Smooth muscle cell (in vitro differentiated cells): ENCODE data around the gene HOXA3. TPM values are rescaled to one million over a fixed set of nuclear protein-coding genes. Genes with fewer than 3 reads are reported as not detected.

Experiments used
- DNase-seq: peaks from one replicate; lab custom pipeline; 2025; ENCODE audit not compliant: unreplicated experiment; lab: John Stamatoyannopoulos, UW
- H2AFZ ChIP-seq: fragments of 200-600 bp; sonication (generic); 2 replicates; pipeline ENCODE4 v1.6.0; 2016; ENCODE audit warnings: antibody characterized with exemption, low read depth, mild to moderate bottlenecking
- H3F3A ChIP-seq: fragments of 200-600 bp; sonication (generic); 2 replicates; pipeline ENCODE4 v1.6.0; 2017; ENCODE audit warnings: antibody characterized with exemption, low read depth
- H3K27ac ChIP-seq: fragments of 200-600 bp; sonication (generic); 2 replicates; pipeline ENCODE4 v1.5.1; 2016; ENCODE audit warnings: low read depth, mild to moderate bottlenecking
- H3K27me3 ChIP-seq: fragments of 200-600 bp; sonication (generic); 2 replicates; pipeline ENCODE4 v1.6.1; 2016; ENCODE audit warnings: low read depth, mild to moderate bottlenecking
- H3K36me3 ChIP-seq: fragments of 200-600 bp; sonication (generic); 2 replicates; pipeline ENCODE4 v1.5.1; 2016; ENCODE audit warnings: low read depth
- H3K4me1 ChIP-seq: fragments of 200-600 bp; sonication (generic); 2 replicates; pipeline ENCODE4 v1.5.1; 2016; ENCODE audit warnings: low read depth
- H3K4me2 ChIP-seq: fragments of 200-600 bp; sonication (generic); 2 replicates; pipeline ENCODE4 v1.6.0; 2016; ENCODE audit warnings: mild to moderate bottlenecking
- H3K4me3 ChIP-seq: fragments of 200-600 bp; sonication (generic); 2 replicates; pipeline ENCODE4 v1.5.1; 2016; ENCODE audit warnings: mild to moderate bottlenecking
- H3K79me2 ChIP-seq: fragments of 200-600 bp; sonication (generic); 2 replicates; pipeline ENCODE4 v1.6.0; 2016; ENCODE audit warnings: low read depth, mild to moderate bottlenecking
- H3K9ac ChIP-seq: fragments of 200-600 bp; sonication (generic); 2 replicates; pipeline ENCODE4 v1.6.0; 2016; ENCODE audit warnings: low read depth
- H3K9me3 ChIP-seq: fragments of 200-600 bp; sonication (generic); replicated peaks from 2 replicates; pipeline ENCODE4 v1.5.1; 2016; ENCODE audit warnings: low read depth
- H4K20me1 ChIP-seq: fragments of 200-600 bp; sonication (generic); 2 replicates; pipeline ENCODE4 v1.6.0; 2016; ENCODE audit warnings: low read depth
- WGBS: methylation state at CpG from one replicate; pipeline ENCODE4 v1.1.7; 2016; ENCODE audit warnings: low lambda C conversion rate; 5-methylcytosine and 5-hydroxymethylcytosine counted together
- polyA plus RNA-seq: library from polyadenylated mRNA; unstranded; fragments of >200 nt; fragmentation: Nextera tagmentation; extraction: Ambion mirVana; gene quantifications from 2 replicates; pipeline ENCODE4 v1.2.1, GENCODE V29; 2016
- total RNA-seq: library from RNA; depleted of rRNA; stranded (reverse); fragments of >200 nt; gene quantifications from 2 replicates; pipeline ENCODE4 v1.2.3, GENCODE V29; 2014
- TF ChIP-seq, protein P1 (sequence below): fragments of 200-600 bp; sonication (generic); IDR thresholded peaks from 2 replicates; pipeline ENCODE4 v1.5.1; 2017; ENCODE audit warnings: borderline replicate concordance, mild to moderate bottlenecking, antibody characterized with exemption; ENCODE audit not compliant: insufficient read depth, poor library complexity, severe bottlenecking

HOXA3 gene
- total and polyA plus RNA-seq, 2 experiments from 2014 or later: 0.13 to 0.31 TPM

DNA sequence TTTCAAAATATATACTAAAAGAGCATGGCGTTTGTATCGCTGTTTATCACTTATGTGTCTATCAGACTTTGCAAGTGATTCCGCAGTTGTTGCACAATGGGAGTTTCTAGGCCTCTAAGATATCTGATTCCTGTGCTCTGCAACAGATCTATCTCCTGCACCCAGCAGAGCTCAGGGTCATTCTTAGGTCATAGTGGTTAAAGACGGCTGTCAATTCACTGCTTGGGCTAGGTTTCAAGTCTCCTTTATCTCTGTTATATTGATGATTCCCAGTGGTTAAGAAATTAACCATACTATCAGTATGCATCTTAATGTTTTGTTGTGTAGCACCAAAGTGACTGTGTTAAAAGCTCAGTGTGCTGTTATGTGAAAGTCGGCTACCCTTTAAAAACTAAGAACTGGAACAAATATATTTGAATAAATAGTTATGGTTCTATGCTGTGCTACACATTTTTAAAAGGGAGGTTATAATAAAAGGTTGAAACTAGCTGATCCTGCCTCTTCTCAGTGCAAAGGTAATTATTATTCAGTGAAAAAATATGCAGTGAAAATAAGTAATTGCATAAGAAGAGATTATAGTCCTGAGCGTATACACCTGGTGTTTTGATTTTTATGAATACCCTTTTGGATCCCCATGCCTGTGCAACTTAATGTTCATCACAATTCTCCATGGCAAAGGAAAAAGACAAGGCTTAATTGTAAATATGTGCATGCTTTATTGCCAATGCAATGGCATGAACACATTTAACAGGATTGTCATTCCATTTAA is 80.6 kb downstream of the HOXA3 start:
- no peaks in the 10 kb centered on the region for H3K79me2 ChIP-seq
- TF ChIP-seq, protein P1, sequence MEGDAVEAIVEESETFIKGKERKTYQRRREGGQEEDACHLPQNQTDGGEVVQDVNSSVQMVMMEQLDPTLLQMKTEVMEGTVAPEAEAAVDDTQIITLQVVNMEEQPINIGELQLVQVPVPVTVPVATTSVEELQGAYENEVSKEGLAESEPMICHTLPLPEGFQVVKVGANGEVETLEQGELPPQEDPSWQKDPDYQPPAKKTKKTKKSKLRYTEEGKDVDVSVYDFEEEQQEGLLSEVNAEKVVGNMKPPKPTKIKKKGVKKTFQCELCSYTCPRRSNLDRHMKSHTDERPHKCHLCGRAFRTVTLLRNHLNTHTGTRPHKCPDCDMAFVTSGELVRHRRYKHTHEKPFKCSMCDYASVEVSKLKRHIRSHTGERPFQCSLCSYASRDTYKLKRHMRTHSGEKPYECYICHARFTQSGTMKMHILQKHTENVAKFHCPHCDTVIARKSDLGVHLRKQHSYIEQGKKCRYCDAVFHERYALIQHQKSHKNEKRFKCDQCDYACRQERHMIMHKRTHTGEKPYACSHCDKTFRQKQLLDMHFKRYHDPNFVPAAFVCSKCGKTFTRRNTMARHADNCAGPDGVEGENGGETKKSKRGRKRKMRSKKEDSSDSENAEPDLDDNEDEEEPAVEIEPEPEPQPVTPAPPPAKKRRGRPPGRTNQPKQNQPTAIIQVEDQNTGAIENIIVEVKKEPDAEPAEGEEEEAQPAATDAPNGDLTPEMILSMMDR: no peak
- H3K4me1 ChIP-seq: no peaks in the 10 kb centered on the region
- no peak overlapping the region for H3K4me2 ChIP-seq
- H3K27me3 ChIP-seq: no peaks in the 10 kb centered on the region
- H3F3A ChIP-seq: no peaks in the 10 kb centered on the region
- H2AFZ ChIP-seq: no peak overlapping the region
- no peaks in the 10 kb centered on the region for H4K20me1 ChIP-seq
- H3K27ac ChIP-seq: no peak overlapping the region
- no peaks in the 10 kb centered on the region for H3K9me3 ChIP-seq
- H3K4me3 ChIP-seq: no peak overlapping the region
- DNase-seq: no peak
- no peaks in the 10 kb centered on the region for H3K36me3 ChIP-seq
- WGBS: 77% methylated on average over 6 of the region's 6 CpGs
- no peak overlapping the region for H3K9ac ChIP-seq

DNA sequence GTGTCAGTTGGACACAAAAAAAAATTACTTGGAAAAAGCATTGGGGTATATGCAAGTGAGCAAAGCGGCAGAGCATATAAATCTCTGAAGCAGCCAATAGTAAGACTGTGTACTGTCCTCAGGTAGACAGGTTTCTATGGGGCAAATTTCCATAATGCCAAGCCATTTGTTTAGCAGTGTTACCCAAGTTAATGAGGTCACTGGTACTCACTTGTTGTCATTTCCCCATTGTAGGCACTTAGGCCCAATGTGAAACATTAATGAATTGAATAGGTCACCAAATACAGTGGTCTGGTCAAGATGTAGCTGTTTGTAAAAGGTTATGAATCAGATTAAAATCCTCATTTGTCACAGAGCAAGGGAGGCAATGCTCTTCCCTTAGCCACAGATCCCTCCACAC is 84.1 kb downstream of the HOXA3 start:
- H3K27ac ChIP-seq: no peak overlapping the region
- H2AFZ ChIP-seq: no peak overlapping the region
- H3K79me2 ChIP-seq: no peaks in the 10 kb centered on the region
- H3K36me3 ChIP-seq: no peaks in the 10 kb centered on the region
- WGBS: 97% methylated on average over 1 of the region's 1 CpG
- TF ChIP-seq, protein P1: no peak
- H3K9me3 ChIP-seq: no peaks in the 10 kb centered on the region
- DNase-seq: no peak
- H3K27me3 ChIP-seq: no peaks in the 10 kb centered on the region
- no peak overlapping the region for H3K9ac ChIP-seq
- no peak overlapping the region for H3K4me2 ChIP-seq
- H3K4me1 ChIP-seq: no peaks in the 10 kb centered on the region
- no peaks in the 10 kb centered on the region for H3F3A ChIP-seq
- H4K20me1 ChIP-seq: no peaks in the 10 kb centered on the region
- no peak overlapping the region for H3K4me3 ChIP-seq

DNA sequence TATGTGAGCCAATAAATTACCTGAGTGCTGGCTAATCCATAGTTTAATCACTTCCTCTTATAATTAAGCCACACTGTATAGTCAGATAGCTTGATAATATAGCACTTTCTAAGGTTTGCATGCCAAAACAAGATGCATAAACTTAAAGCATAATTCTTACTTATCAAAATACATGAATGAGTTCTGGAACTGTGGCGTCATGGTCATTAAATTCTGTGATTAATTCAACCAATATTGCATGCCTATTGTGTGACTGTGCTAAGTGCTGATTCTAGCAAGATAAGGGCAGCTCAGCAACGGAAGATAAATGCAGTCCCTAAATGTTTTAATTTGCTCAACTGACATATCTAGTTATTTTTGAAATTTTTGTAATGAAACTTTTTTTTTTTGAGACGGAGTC is 86.2 kb downstream of the HOXA3 start:
- Histone ChIP-seq H2AFZ (no peak overlapping the region), H3K4me3 (no peak overlapping the region), H4K20me1 (no peaks in the 10 kb centered on the region), H3K9me3 (no peaks in the 10 kb centered on the region), H3K79me2 (no peaks in the 10 kb centered on the region), H3K4me1 (no peaks in the 10 kb centered on the region), H3K27ac (no peak overlapping the region), H3K9ac (no peak overlapping the region), H3F3A (no peaks in the 10 kb centered on the region), H3K4me2 (no peak overlapping the region), H3K36me3 (no peaks in the 10 kb centered on the region), H3K27me3 (no peaks in the 10 kb centered on the region)
- DNase-seq: no peak
- WGBS: 76% methylated on average over 3 of the region's 3 CpGs
- TF ChIP-seq, protein P1: no peak

DNA sequence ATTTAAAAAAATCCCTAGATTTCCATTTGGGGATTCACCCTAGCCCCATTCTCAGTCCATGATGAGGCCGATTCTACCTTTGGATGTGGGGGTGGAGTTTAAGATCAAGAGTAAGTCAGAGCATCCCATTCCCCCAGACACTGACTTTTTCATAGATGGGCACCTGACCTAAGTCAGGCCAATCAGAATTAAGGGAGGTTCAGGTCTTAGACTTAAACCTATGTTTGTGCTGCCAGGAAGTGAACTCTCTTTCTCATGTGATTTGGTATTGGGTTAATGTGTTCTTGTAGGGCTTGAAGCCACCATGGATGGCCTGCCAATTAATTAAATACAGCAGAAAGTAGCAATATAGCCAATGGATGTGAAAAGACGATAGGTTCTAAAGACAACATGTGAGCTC is 86.7 kb downstream of the HOXA3 start:
- no peaks in the 10 kb centered on the region for H4K20me1 ChIP-seq
- H3K9ac ChIP-seq: no peak overlapping the region
- H3K4me3 ChIP-seq: no peak overlapping the region
- no peaks in the 10 kb centered on the region for H3K79me2 ChIP-seq
- no peak overlapping the region for H3K27ac ChIP-seq
- WGBS: 96% methylated on average over 2 of the region's 2 CpGs
- no peaks in the 10 kb centered on the region for H3K9me3 ChIP-seq
- no peak overlapping the region for H3K4me2 ChIP-seq
- DNase-seq: no peak
- no peak overlapping the region for H2AFZ ChIP-seq
- TF ChIP-seq, protein P1: no peak
- no peaks in the 10 kb centered on the region for H3F3A ChIP-seq
- no peaks in the 10 kb centered on the region for H3K4me1 ChIP-seq
- no peaks in the 10 kb centered on the region for H3K36me3 ChIP-seq
- no peaks in the 10 kb centered on the region for H3K27me3 ChIP-seq
